BLaER1 treated with 17β-estradiol and CSF1 and Interleukin-3, amounts not matched to agents 10 nM and 100 nM (cell line): ENCODE data around the gene EEFSEC.

Source experiments
- H3K27ac ChIP-seq, 11 experiments: shearing (Covaris generic); formaldehyde crosslinking; 2 replicates each; pipeline ENCODE4 v1.8.1; 2022
- H3K27me3 ChIP-seq, 11 experiments: shearing (Covaris generic); formaldehyde crosslinking; 2 replicates each; pipeline ENCODE4 v1.8.1; 2022
- H3K36me3 ChIP-seq, 11 experiments: shearing (Covaris generic); formaldehyde crosslinking; 2 replicates each; pipeline ENCODE4 v1.8.1; 2022
- H3K4me1 ChIP-seq, 10 experiments: shearing (Covaris generic); formaldehyde crosslinking; 2 replicates each; pipeline ENCODE4 v1.8.1; 2022
- H3K4me2 ChIP-seq, 11 experiments: shearing (Covaris generic); formaldehyde crosslinking; 2 replicates each; pipeline ENCODE4 v1.8.1; 2022
- H3K4me3 ChIP-seq, 10 experiments: shearing (Covaris generic); formaldehyde crosslinking; 2 replicates each; pipeline ENCODE4 v1.8.1; 2022
- H3K9ac ChIP-seq, 11 experiments: shearing (Covaris generic); formaldehyde crosslinking; 2 replicates each; pipeline ENCODE4 v1.8.1; 2022
- H3K9me3 ChIP-seq, 11 experiments: shearing (Covaris generic); formaldehyde crosslinking; replicated peaks in 1 of 11; 2 replicates each; pipeline ENCODE4 v1.8.1; 2022
- H4K20me1 ChIP-seq, 11 experiments: shearing (Covaris generic); formaldehyde crosslinking; 2 replicates each; pipeline ENCODE4 v1.8.1; 2022
- Cebpa-rat ChIP-seq, 11 experiments: shearing (Covaris generic); IDR thresholded peaks; 2 replicates each; pipeline ENCODE4 v1.8.1; 2022

The EEFSEC gene

GRCh38 chr3:128322030-128323022, 169.0 kb downstream of the EEFSEC start:
- peaks cover 4 to 35% (median 22%) of the 10 kb centered on the region in 10 experiments; a peak in 19 of 20 replicates for H3K4me1 ChIP-seq
- no peak for TF ChIP-seq Cebpa-rat (IDR thresholded peaks at IDR 0.05)
- peak overlapping the region in 6 of 11 experiments; percentile 0 to 32 (median 17); a peak in 7 of 22 replicates for H3K4me2 ChIP-seq
- H3K9ac ChIP-seq = no peak overlapping the region
- H3K36me3 ChIP-seq = peaks cover 0 to 19% (median 6%) of the 10 kb centered on the region in 11 experiments; a peak in 6 of 22 replicates
- H3K27ac ChIP-seq = no peak overlapping the region
- peaks cover 0 to 31% (median 3%) of the 10 kb centered on the region in 11 experiments; a peak in 6 of 22 replicates for H4K20me1 ChIP-seq
- no peaks in the 10 kb centered on the region for H3K27me3 ChIP-seq
- H3K9me3 ChIP-seq = no peaks in the 10 kb centered on the region
- H3K4me3 ChIP-seq = no peak overlapping the region

- no peak for TF ChIP-seq Cebpa-rat (IDR thresholded peaks at IDR 0.05)
Observed at GRCh38 chr3:128323206-128324081, 170.2 kb downstream of the EEFSEC start.

GRCh38 chr3:128324911-128325592, 171.8 kb downstream of the EEFSEC start:
- TF ChIP-seq Cebpa-rat (IDR thresholded peaks at IDR 0.05) = no peak
- H3K36me3 ChIP-seq = peaks cover 0 to 3% (median under 1%) of the 10 kb centered on the region in 11 experiments; a peak in 4 of 22 replicates
- peaks cover 0 to 42% (median 25%) of the 10 kb centered on the region in 10 experiments; a peak in 13 of 20 replicates for H3K4me1 ChIP-seq
- no peak overlapping the region; a peak in 1 of 22 replicates for H3K4me2 ChIP-seq
- H3K9me3 ChIP-seq = no peaks in the 10 kb centered on the region
- no peaks in the 10 kb centered on the region for H3K27me3 ChIP-seq
- H3K9ac ChIP-seq = no peak overlapping the region
- H4K20me1 ChIP-seq = peaks cover 0 to 26% (median 0%) of the 10 kb centered on the region in 11 experiments; a peak in 6 of 22 replicates
- H3K27ac ChIP-seq = no peak overlapping the region
- no peak overlapping the region for H3K4me3 ChIP-seq

More at GRCh38 chr3:128323206-128324081, 170.2 kb downstream of the EEFSEC start:
- no peaks in the 10 kb centered on the region for H3K9me3 ChIP-seq
- peaks cover 0 to 28% (median 17%) of the 10 kb centered on the region in 10 experiments; a peak in 12 of 20 replicates for H3K4me1 ChIP-seq
- no peak overlapping the region for H3K9ac ChIP-seq
- no peak overlapping the region for H3K27ac ChIP-seq
- H3K4me3 ChIP-seq = no peak overlapping the region
- H3K4me2 ChIP-seq = no peak overlapping the region
- H3K36me3 ChIP-seq = peaks cover 0 to 16% (median 6%) of the 10 kb centered on the region in 11 experiments; a peak in 6 of 22 replicates
- H3K27me3 ChIP-seq = no peaks in the 10 kb centered on the region
- peaks cover 0 to 26% (median 0%) of the 10 kb centered on the region in 11 experiments; a peak in 5 of 22 replicates for H4K20me1 ChIP-seq

- Histone ChIP-seq H3K27ac (no peak overlapping the region), H3K9ac (no peak overlapping the region), H3K4me2 (peak overlapping the region in 4 of 11 experiments; percentile 11 to 21 (median 16); a peak in 4 of 22 replicates), H3K4me3 (no peak overlapping the region), H3K36me3 (peaks cover 0 to 2% (median 0%) of the 10 kb centered on the region in 11 experiments; a peak in 1 of 22 replicates), H3K27me3 (no peaks in the 10 kb centered on the region), H4K20me1 (peaks cover 0 to 26% (median 0%) of the 10 kb centered on the region in 11 experiments; a peak in 6 of 22 replicates), H3K9me3 (no peaks in the 10 kb centered on the region), H3K4me1 (peaks cover 0 to 42% (median 25%) of the 10 kb centered on the region in 10 experiments; a peak in 13 of 20 replicates)
- TF ChIP-seq Cebpa-rat (IDR thresholded peaks at IDR 0.05) = no peak
Observed at GRCh38 chr3:128326051-128326823, 173.0 kb downstream of the EEFSEC start.

GRCh38 chr3:128327606-128328031, 174.3 kb downstream of the EEFSEC start:
- Histone ChIP-seq H3K9ac (no peak overlapping the region), H3K9me3 (no peaks in the 10 kb centered on the region), H3K27ac (no peak overlapping the region), H3K36me3 (peaks cover 0 to 2% (median 0%) of the 10 kb centered on the region in 11 experiments; a peak in 1 of 22 replicates), H3K4me1 (peaks cover 0 to 29% (median 21%) of the 10 kb centered on the region in 10 experiments; a peak in 13 of 20 replicates), H4K20me1 (peaks cover 0 to 17% (median 0%) of the 10 kb centered on the region in 11 experiments; a peak in 6 of 22 replicates), H3K4me2 (no peak overlapping the region), H3K27me3 (no peaks in the 10 kb centered on the region), H3K4me3 (no peak overlapping the region)
- no peak for TF ChIP-seq Cebpa-rat (IDR thresholded peaks at IDR 0.05)

GRCh38 chr3:128328546-128329458, 175.5 kb downstream of the EEFSEC start:
- Histone ChIP-seq H4K20me1 (peaks cover 0 to 18% (median 0%) of the 10 kb centered on the region in 11 experiments; a peak in 6 of 22 replicates), H3K4me3 (no peak overlapping the region), H3K9me3 (no peaks in the 10 kb centered on the region), H3K27ac (no peak overlapping the region), H3K4me1 (peaks cover 0 to 31% (median 21%) of the 10 kb centered on the region in 10 experiments; a peak in 13 of 20 replicates), H3K27me3 (no peaks in the 10 kb centered on the region), H3K9ac (no peak overlapping the region), H3K36me3 (0 out of 22 replicates have a peak, but pooled peaks cover 0 to 2% (median 0%) of the 10 kb centered on the region in 11 experiments), H3K4me2 (peak overlapping the region in 8 of 11 experiments; percentile 23 to 61 (median 54); a peak in 14 of 22 replicates)
- TF ChIP-seq Cebpa-rat (IDR thresholded peaks at IDR 0.05) = no peak
